NCI-H526 treated with DMSO at 0.1 percent for 48 hours (cell line): ENCODE results near the gene SPATA25.
"Not testable (repeated sequence)": the region's sequence is repeated elsewhere in the genome, so short reads cannot be mapped to it uniquely, and the experiment has no call there.

Source experiments
- DNase-seq: peaks from one replicate; lab custom pipeline; 2025; lab: John Stamatoyannopoulos, UW

Gene SPATA25

GRCh38 chr20:45913116-45913515 lies 25.7 kb upstream of the SPATA25 start:
- no peak for DNase-seq

- no peak for DNase-seq
These were observed 24.9 kb upstream of the SPATA25 start for GRCh38 chr20:45912344-45912682.

- DNase-seq, result no peak
These were observed 24.3 kb upstream of the SPATA25 start, which contains the start of gene PLTP for GRCh38 chr20:45911486-45912343. Gene PLTP (minus strand): TSS chr20:45912155. CDS start chr20:45911452, 703 bp downstream.

GRCh38 chr20:45910670-45911485 lies 23.5 kb upstream of the SPATA25 start:
- DNase-seq, result peak; percentile 51

- DNase-seq, result no peak
These were observed 22.6 kb upstream of the SPATA25 start for GRCh38 chr20:45909817-45910669.

GRCh38 chr20:45909336-45909808 lies 21.9 kb upstream of the SPATA25 start:
- DNase-seq, result no peak

GRCh38 chr20:45908084-45908483 lies 20.7 kb upstream of the SPATA25 start:
- no peak for DNase-seq

GRCh38 chr20:45907219-45907948 lies 20.0 kb upstream of the SPATA25 start:
- no peak for DNase-seq

GRCh38 chr20:45905505-45906079 lies 18.2 kb upstream of the SPATA25 start:
- DNase-seq, result no peak

- no peak for DNase-seq
These were observed 17.4 kb upstream of the SPATA25 start for GRCh38 chr20:45904583-45905504.

GRCh38 chr20:45902199-45902701 lies 14.8 kb upstream of the SPATA25 start:
- DNase-seq, result no peak

GRCh38 chr20:45901332-45901731 lies 13.9 kb upstream of the SPATA25 start:
- not testable (repeated sequence) for DNase-seq

GRCh38 chr20:45899046-45899835 lies 11.8 kb upstream of the SPATA25 start:
- no peak for DNase-seq

GRCh38 chr20:45898285-45898684 lies 10.9 kb upstream of the SPATA25 start:
- DNase-seq, result no peak

- no peak for DNase-seq
These were observed 10.3 kb upstream of the SPATA25 start for GRCh38 chr20:45897692-45898091.

GRCh38 chr20:45897289-45897688 lies 9.9 kb upstream of the SPATA25 start:
- no peak for DNase-seq

GRCh38 chr20:45896641-45897161 lies 9.3 kb upstream of the SPATA25 start:
- DNase-seq, result no peak

- DNase-seq, result no peak
These were observed 7.4 kb upstream of the SPATA25 start for GRCh38 chr20:45894797-45895196.

- no peak for DNase-seq
These were observed 6.4 kb upstream of the SPATA25 start for GRCh38 chr20:45893831-45894230.
